Lung microvascular endothelial cell (primary cell): Measurements from ENCODE around the gene CHCHD6. TPM values are rescaled to one million over a fixed set of nuclear protein-coding genes. Genes with fewer than 3 reads are reported as not detected.
A peak's percentile ranks its signal among the peaks of the same experiment; 100 is the strongest.

Experiments
- DNase-seq, 2 donors: peaks; one replicate each; pipeline versions ENCODE4 v3.0.0 to v3.0.0-alpha.2; 2010; ENCODE audit warnings: low read depth in 2 of 2
- total RNA-seq: library from RNA; depleted of rRNA; stranded (reverse); fragments of >200 nt; gene quantifications from 2 replicates; pipeline ENCODE4 v1.2.1, GENCODE V29; 2014

Gene CHCHD6
- total RNA-seq, 1 donor from 2014 or later = 4.6 TPM

DNA sequence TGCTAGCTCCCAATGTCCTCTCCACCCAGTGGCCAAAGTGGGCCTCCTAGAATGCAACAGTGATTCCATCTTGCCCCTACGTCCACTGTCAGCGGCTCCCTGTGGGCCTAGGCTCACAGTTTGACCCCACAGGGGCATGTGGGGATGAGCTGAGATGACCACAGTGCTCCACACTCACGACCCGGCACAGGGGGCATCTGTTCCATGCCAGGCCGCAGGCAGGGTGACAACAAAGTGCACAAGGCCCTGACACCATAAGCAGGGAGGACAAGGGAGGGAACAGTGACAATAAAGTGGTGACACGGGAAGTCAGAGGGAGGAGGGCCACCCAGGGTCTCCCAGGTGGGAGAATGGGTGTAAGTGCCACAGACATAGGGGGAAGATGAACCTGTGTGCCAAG lies 273.8 kb downstream of the CHCHD6 start:
- no peak for DNase-seq

DNA sequence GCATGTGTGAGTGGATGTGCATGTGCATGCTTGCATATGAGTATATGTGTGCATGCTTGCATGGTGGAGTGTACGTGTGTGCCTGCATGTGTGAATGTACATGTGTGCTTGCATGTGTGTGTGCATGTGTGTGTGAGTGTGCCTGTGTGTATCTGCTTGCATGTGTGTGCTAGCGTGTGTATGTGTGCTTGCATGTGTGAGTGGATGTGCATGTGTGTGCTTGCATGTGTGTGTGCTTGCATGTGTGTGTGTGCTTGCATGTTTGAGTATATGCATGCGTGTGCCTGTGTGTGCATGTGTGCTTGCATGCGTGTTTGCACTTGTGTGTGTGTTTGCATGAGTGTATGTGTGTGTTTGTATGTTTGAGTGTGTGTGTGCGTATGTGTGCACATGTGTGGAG lies 274.3 kb downstream of the CHCHD6 start:
- DNase-seq = no peak

DNA sequence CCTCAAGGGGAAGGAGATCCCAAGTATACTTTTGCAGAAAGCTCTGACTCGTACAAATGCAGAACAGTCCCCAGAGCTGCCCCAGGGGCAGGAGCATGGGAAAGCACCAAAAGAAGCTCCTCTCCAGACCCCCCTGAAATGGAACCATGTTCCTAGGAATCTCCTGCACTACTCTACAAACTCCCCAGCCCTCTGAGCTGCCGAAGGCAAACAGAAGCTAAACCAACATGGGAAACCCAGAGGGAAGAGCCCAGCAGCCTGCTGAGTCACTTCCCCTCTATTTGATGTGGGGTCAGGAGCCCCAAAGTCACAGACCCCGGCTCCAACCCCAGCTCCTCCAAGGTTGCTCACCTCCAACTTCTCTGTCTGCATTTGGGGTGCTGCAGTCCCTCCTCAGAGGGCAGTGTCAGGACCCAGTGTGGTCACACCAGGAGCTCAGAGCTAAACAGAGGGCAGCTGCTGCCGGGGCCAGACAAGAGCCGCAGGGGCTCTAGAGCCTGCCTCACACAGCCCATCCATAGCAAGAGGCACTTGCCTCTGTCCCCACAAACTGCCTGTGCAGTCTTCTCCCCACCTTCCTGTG lies 275.1 kb downstream of the CHCHD6 start:
- DNase-seq = peak in 1 of 2 donors; percentile 19

DNA sequence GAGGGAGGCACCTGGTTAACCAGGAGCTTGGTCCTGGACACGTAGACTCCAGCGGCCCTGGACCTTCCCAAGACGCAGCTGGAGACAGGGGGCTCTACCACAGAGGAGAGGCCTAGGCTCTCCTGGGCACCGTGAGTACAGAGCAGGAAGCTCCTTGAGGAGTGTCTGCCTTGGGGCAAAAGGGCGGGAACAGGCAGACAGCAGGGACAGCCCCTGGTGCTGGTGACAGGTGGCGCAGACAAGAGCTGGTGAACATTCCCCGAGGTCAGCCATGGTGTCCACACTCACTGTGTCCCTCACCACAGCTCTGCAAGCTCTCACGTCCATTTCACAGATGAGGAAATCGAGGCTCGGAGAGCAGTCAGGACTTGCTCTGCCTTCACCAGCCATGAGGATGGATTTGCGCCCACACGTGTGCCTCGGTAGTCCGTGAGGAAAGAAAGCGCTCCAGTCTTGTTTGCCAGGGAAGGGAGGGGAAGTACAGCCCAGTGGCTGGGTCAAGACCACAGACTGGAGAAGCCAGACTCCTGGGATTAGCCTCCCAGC lies 276.3 kb downstream of the CHCHD6 start:
- DNase-seq = no peak

DNA sequence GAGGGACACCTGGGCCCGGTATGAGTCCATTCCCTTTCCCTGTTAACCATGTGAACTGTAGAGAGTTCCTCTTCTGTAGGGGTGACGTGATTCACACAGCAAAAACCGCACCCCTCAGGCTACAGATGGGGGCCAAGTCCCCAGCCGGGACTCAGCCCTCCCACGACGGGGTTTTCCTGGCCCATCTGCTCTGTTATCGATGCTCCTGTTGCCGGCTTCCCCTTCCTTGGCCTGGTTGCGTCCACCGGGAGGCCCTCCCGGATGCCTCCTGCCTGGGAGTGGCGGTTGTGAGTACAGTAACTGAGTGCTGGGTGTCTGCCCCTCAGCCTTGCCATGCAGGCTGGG lies 278.1 kb downstream of the CHCHD6 start:
- no peak for DNase-seq

DNA sequence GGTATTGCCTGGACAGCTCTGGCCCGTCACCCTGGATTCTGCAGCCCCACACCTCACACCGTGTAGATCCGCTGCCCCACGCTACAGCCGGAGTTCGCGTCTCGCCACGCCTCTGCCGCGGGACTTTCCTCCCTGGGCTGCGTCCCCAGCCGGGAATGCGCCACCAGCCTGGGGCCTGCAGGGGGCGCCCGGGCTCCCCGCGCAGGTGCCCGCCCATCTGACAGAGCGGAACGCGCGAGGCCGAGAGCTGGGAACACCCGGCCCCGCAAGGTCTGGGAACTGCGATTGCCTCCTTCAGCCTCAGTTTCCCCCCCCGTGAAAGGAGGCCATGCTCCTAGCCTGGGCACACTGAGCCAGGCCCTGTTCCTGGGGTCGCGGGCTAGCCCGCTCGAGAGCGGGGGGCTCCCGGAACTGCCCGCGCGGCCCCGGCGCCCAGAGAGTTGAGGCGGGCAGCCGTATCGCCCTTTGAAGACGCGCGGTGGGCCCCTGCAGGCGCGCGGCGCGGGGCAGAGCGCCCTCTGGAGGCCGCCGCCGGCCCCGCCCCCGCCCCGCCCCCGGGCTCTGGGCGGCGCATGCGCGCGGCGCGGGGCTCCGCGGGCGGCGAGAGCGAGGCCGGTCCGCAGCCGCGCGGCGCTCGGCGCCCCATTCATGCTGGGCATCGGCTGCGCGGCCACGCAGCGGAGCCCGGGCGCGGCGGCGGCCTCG lies 278.6 kb downstream of the CHCHD6 start, which contains the start of gene PLXNA1:
Gene PLXNA1, plus strand, starts transcription at position 645 of the 705 bp plus-strand sequence. CDS start 5,479 bp downstream, outside the sequence.
- peak; percentile 82 to 84 for DNase-seq

DNA sequence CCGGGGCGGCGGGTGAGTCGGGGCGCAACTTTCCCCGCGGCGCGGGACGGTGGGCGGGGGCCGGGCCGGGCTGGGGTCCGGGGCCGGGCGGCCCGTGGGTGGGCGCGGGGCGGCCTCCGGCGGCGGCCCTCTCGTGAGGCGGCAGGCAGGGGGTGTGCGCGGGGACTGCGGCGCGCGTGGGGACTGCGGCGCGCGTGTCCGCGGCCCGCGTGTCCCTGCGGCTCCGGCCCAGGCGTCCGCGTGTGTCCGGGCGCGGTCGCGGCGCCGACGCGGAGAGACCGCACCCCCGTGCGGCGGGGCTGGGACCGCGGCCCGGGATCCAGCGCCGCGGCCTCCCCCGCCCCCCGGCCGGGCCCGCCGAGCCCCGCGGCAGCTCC lies 279.2 kb downstream of the CHCHD6 start:
- DNase-seq = peak; percentile 18 to 38

DNA sequence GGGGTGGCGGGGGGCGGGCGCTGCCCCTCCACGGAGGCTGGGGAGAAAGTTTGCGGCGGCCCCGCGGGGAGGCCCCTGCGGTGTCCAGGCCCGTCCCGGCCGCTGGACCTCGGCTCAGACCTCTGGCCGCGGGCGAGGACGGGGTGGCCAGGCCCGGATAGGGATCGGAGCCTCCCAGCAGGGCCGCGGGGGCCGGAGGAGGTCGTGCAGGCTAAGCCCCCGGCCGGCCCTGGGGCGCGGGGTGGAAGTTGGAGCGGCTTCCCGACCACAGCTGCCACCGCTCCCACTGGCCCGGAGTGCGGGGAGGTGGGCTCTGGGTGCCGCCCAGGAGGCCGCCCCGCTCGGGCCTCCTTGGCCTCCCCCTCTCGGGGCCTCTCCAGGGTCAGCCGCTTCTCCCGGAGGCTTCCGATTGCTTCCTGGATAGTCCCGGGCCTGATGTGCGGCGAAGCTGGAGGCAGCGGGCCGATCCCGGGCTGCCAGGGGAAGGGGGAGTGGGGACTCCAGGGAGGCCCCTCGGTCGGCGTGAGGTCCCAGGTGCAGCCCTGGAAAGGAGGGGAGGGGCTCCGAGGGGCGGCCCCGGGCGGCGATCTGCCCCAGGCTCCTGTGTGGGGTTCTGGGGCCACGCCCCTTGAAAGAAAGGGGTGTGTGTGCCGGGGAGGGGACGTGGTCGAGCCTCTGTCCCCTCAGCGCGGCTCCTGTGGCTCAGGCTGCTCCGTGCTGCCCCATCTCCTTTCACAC lies 279.8 kb downstream of the CHCHD6 start:
- DNase-seq = peak; percentile 22 to 23

DNA sequence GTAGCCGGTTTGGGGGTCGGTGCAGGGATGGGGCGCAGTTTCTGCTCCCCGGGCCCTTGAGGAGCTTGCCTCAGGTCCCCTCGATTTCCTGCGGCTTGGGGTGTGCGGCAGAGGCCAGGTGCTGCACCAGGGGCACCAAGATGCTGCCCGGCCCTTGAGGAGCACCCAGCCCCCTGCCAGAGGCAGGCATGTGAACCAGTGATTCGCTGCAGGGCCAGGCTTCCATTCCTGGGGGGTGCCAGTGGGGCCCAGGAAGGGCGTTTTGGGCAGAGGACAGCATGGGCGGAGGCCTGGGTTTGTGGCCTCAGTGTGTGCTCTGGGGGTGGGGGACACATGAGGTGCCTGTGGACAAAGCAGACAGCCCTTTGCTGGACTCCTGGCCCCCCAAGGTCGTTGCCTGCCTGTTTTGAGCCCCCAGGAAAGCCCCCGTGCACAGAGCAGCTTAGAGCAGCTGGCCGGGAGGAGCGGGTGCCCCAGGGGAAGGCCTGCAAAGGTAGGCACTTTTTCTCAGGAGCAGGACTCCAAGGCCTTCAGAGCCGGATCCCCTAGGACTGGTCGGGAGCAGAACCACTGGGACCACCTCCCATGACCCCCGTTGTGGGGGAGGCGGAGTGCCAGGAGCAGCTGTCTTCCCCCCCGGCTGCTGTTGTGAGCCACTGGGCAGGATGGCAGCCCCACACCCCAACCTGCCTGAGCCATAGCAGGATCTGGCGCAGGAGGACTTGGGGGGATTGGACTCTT lies 280.5 kb downstream of the CHCHD6 start:
- no peak for DNase-seq

DNA sequence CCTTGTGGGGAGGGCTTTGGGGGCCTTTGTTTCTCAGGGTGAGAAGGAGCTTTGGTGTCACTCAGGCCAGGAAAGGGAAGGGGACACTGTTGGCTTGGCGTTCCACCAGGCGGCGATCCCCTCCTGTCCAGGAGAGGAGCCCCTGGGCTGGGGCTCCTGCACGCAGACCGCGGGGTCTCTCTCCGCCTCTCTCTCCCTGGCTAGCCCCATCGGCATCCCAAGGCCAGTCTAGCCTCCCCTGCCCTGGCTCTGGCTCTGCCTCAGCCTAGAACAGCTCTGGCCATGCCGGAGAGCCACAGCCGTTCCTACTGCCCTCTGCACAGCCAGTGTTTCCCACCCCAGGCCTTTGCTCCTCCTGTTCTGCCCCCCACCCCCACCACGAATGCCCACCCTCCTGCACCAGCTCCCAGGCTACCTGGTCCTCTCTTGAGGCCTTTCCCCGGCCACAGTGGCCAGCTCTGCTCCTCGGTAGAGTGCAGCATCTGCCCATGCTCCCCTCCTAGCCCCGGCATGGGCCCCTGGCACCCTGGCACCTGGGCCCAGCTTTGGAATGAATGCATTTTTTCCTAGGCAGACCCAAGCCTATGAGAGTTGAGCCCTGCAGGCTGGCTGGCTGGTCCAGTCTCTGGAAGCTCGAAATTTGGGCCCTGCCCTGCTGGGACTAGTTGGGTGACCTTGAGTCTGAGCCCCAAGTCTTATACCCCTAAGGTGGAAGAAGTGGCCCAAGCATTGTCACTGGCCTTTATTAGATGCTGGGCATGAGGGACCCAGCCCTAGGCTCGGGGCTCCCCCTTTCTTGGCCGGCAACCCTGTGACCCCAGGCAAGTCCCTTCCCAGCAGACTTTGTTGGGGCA lies 281.3 kb downstream of the CHCHD6 start:
- no peak for DNase-seq

DNA sequence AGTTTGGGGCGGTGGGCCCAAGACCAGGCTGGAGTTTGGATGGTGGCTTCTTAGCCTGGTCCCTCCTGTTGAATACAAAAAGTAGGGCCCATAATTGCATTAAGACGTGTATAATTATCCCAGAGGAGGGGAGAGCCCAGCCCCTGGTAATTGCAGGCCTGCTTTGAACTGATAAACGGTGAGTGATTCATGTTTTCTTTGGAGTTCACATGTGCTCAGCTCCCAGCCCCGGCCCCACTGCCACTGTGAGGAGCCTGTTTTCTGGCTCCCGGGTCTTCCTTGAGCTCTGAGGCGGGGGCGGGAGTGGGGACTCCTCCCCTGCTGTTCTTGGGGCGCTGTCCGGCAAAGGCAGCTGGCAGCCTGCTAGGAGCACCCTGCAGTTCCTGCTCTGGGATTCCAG lies 282.0 kb downstream of the CHCHD6 start:
- DNase-seq = no peak

DNA sequence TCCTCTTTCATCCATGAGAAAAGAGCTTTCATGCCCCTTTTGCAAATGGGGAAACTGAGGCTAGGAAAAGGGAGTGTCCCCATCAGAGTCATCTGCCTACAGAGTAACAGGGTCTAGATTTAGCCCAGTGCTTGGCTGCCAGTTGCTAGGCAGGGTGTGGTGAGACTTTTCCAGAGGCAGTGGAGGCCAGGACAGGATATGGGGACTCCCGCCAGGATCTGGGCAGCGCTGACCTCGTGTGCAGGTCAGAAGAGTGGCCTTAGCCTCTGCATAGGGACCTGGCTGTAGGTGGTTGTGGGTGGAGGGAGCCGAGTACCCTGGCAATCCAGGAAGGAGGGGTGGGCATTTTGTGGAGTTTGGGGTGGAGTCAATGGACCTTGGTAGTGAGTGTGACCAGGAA lies 283.1 kb downstream of the CHCHD6 start:
- no peak for DNase-seq

DNA sequence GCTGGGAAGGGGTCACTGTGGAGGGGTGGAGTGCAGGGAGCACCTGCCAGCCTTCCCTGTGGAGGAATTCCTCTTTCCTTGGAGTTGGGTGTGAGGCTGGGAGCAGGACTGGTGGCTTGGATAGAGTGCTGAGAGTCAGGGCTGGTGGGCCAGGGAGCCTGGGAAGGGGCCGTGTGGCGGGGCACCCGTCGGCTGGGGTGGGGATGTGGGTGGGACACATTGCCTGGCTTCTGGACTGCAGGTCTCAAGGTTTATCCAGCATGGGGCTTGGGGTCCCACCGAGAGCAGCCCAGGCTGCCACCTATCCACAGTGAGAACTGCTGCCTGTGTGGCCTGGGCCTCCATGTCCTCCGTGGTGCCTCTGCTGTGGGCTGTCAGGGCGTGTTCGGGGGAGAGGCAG lies 283.6 kb downstream of the CHCHD6 start:
- DNase-seq = no peak

DNA sequence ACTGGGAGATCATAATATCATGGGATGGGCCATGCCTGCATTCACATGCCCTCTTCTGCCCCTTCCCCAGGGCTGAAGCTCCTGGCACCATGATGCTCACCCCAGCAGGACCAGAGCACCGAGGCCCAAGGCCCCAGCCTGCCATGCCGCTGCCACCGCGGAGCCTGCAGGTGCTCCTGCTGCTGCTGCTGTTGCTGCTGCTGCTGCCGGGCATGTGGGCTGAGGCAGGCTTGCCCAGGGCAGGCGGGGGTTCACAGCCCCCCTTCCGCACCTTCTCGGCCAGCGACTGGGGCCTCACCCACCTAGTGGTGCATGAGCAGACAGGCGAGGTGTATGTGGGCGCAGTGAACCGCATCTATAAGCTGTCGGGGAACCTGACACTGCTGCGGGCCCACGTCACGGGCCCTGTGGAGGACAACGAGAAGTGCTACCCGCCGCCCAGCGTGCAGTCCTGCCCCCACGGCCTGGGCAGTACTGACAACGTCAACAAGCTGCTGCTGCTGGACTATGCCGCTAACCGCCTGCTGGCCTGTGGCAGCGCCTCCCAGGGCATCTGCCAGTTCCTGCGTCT lies 284.5 kb downstream of the CHCHD6 start:
- no peak for DNase-seq

DNA sequence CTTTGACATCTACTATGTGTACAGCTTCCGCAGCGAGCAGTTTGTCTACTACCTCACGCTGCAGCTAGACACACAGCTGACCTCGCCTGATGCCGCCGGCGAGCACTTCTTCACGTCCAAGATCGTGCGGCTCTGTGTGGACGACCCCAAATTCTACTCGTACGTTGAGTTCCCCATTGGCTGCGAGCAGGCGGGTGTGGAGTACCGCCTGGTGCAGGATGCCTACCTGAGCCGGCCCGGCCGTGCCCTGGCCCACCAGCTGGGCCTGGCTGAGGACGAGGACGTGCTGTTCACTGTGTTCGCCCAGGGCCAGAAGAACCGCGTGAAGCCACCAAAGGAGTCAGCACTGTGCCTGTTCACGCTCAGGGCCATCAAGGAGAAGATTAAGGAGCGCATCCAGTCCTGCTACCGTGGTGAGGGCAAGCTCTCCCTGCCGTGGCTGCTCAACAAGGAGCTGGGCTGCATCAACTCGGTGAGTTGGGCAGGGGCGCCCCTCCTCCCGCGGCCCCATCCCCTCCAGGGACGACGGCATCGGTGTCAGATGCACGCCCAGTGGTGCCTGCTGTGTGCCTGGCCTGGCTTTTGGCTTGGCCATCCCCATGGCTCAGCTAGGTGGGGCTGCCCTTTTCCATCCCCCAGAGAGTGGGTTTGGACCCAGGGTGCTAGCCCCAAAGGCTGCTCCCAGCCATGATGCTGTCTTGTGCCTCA lies 285.4 kb downstream of the CHCHD6 start:
- no peak for DNase-seq

DNA sequence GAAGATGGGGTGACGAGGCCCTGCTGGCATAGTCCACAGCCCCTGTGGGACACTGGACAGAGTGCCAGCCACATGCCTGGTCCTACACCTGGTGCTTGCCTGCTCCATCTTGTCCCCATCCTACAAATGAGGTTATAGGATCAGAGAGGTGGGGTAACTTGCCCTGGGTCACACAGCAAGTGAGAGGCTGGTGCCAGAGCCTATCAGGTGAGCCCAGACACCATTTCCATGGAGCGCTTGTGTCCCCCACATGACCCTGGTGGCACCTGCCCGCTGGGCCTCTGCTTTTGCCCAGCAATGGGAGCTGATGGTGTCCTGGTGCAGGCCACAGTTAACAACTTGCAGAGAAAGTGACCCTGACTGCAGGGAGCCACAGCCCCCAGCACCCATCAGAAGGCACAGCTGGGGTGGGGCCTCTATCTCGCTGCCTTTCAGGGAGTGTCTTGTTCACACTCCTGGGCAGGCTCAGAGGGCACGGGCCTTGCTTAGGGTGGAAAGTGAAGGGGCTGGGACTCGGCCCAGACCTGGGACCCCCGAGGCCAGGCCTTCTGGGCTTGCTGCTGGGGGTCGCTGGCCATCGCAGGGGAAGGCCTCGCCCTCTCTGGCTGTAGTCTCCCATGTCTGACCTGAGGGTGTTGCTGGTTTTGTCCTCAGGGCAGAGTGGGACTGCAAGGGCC lies 286.1 kb downstream of the CHCHD6 start:
- DNase-seq = no peak

DNA sequence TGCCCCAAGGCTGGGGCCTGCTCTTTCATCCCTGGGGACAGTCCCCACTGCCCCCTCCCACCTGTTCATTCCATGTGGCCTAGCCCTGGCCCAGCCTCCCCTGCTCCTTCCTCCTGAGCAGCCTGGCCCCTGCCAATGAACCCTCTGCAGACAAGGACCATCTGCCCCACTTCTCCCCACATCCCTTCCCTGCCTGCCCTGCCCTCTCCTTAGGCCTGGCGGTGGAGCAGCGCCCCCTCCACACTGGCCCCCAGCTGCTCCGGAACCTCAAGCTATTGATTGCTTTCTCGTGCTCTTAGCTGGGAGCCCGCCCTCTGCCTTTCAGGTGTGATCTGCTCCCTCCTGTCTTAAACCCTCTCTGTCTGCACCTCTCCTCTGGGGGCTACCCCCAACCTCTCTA lies 286.9 kb downstream of the CHCHD6 start:
- no peak for DNase-seq

DNA sequence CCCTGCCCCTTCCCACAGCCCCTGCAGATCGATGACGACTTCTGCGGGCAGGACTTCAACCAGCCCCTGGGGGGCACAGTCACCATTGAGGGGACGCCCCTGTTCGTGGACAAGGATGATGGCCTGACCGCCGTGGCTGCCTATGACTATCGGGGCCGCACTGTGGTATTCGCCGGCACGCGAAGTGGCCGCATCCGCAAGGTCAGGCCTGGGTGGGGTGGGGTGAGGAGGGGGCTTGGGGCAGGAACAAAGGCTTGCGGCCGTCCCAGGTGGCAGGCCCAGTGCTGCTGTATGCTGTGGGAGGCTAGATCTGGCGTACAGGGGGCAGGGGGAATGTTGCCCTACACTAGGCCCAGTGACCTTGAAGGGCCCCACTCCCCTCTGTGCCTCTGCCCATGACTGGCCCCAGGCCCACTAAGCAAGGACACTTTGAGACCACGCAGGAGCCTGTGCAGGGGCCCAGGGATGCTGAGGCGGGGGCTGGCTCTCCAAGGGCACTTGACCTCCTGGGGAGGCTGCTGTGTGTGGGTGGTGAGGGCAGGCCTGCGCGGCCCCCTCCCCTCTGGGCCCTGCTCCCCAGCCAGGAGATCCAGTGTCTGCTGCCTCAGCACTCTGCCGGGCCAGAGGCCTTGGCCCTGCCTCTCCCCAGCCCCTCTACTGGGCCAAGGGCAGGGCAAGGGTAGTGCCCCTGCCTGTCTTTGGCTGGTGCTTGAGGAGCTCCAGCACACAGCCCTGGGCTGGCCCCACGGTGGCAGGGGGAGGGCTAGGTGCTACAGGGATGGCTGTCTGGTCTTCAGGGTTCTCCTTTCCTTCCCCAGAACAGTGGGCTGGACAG lies 287.5 kb downstream of the CHCHD6 start:
- no peak for DNase-seq
